Smooth muscle cell (in vitro differentiated cells): ENCODE results near the gene MRPL20. TPM values are rescaled to one million over a fixed set of nuclear protein-coding genes. Genes with fewer than 3 reads are reported as not detected.

ENCODE experiments used
- DNase-seq: peaks from one replicate; lab custom pipeline; 2025; ENCODE audit not compliant: unreplicated experiment; lab: John Stamatoyannopoulos, UW
- H2AFZ ChIP-seq: fragments of 200-600 bp; sonication (generic); 2 replicates; pipeline ENCODE4 v1.6.0; 2016; ENCODE audit warnings: antibody characterized with exemption, low read depth, mild to moderate bottlenecking
- H3F3A ChIP-seq: fragments of 200-600 bp; sonication (generic); 2 replicates; pipeline ENCODE4 v1.6.0; 2017; ENCODE audit warnings: antibody characterized with exemption, low read depth
- H3K27ac ChIP-seq: fragments of 200-600 bp; sonication (generic); 2 replicates; pipeline ENCODE4 v1.5.1; 2016; ENCODE audit warnings: low read depth, mild to moderate bottlenecking
- H3K27me3 ChIP-seq: fragments of 200-600 bp; sonication (generic); 2 replicates; pipeline ENCODE4 v1.6.1; 2016; ENCODE audit warnings: low read depth, mild to moderate bottlenecking
- H3K36me3 ChIP-seq: fragments of 200-600 bp; sonication (generic); 2 replicates; pipeline ENCODE4 v1.5.1; 2016; ENCODE audit warnings: low read depth
- H3K4me1 ChIP-seq: fragments of 200-600 bp; sonication (generic); 2 replicates; pipeline ENCODE4 v1.5.1; 2016; ENCODE audit warnings: low read depth
- H3K4me2 ChIP-seq: fragments of 200-600 bp; sonication (generic); 2 replicates; pipeline ENCODE4 v1.6.0; 2016; ENCODE audit warnings: mild to moderate bottlenecking
- H3K4me3 ChIP-seq: fragments of 200-600 bp; sonication (generic); 2 replicates; pipeline ENCODE4 v1.5.1; 2016; ENCODE audit warnings: mild to moderate bottlenecking
- H3K79me2 ChIP-seq: fragments of 200-600 bp; sonication (generic); 2 replicates; pipeline ENCODE4 v1.6.0; 2016; ENCODE audit warnings: low read depth, mild to moderate bottlenecking
- H3K9ac ChIP-seq: fragments of 200-600 bp; sonication (generic); 2 replicates; pipeline ENCODE4 v1.6.0; 2016; ENCODE audit warnings: low read depth
- H3K9me3 ChIP-seq: fragments of 200-600 bp; sonication (generic); replicated peaks from 2 replicates; pipeline ENCODE4 v1.5.1; 2016; ENCODE audit warnings: low read depth
- H4K20me1 ChIP-seq: fragments of 200-600 bp; sonication (generic); 2 replicates; pipeline ENCODE4 v1.6.0; 2016; ENCODE audit warnings: low read depth
- WGBS: methylation state at CpG from one replicate; pipeline ENCODE4 v1.1.7; 2016; ENCODE audit warnings: low lambda C conversion rate; 5-methylcytosine and 5-hydroxymethylcytosine counted together
- polyA plus RNA-seq: library from polyadenylated mRNA; unstranded; fragments of >200 nt; fragmentation: Nextera tagmentation; extraction: Ambion mirVana; gene quantifications from 2 replicates; pipeline ENCODE4 v1.2.1, GENCODE V29; 2016
- total RNA-seq: library from RNA; depleted of rRNA; stranded (reverse); fragments of >200 nt; gene quantifications from 2 replicates; pipeline ENCODE4 v1.2.3, GENCODE V29; 2014
- TF ChIP-seq, protein P1 (sequence below): fragments of 200-600 bp; sonication (generic); IDR thresholded peaks from 2 replicates; pipeline ENCODE4 v1.5.1; 2017; ENCODE audit warnings: borderline replicate concordance, mild to moderate bottlenecking, antibody characterized with exemption; ENCODE audit not compliant: insufficient read depth, poor library complexity, severe bottlenecking

Gene MRPL20
- total and polyA plus RNA-seq, 2 experiments from 2014 or later, result 99.6 to 147 TPM

DNA sequence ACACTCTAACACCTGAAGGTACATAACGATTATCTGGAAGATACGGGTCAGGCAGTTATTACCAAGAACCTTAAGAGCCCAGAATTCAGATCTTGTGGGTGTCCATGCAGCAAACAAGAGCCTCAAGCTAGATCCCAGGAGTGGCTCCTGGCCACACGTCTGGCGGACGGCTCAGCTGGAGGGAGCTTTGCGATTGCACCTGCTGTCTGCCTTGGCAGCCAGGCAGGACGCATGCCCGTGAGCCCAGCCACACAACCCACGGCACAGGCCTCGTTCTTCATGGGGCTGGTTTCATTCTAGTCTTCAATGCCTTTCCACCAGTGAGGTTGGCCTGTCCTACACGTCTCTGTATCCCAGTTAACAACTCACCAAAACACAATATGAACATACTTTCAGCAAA lies 13.7 kb downstream of the MRPL20 start:
- no peak overlapping the region for H3K4me2 ChIP-seq
- H3K4me1 ChIP-seq, result no peaks in the 10 kb centered on the region
- no peak overlapping the region for H3K27ac ChIP-seq
- H3K79me2 ChIP-seq, result peaks cover 64% of the 10 kb centered on the region
- H3K9me3 ChIP-seq, result no peaks in the 10 kb centered on the region
- no peaks in the 10 kb centered on the region for H3F3A ChIP-seq
- H3K4me3 ChIP-seq, result no peak overlapping the region
- H2AFZ ChIP-seq, result no peak overlapping the region
- 92% methylated on average over 11 of the region's 11 CpGs for WGBS
- no peak overlapping the region for H3K9ac ChIP-seq
- H4K20me1 ChIP-seq, result peaks cover 26% of the 10 kb centered on the region
- TF ChIP-seq, protein P1, sequence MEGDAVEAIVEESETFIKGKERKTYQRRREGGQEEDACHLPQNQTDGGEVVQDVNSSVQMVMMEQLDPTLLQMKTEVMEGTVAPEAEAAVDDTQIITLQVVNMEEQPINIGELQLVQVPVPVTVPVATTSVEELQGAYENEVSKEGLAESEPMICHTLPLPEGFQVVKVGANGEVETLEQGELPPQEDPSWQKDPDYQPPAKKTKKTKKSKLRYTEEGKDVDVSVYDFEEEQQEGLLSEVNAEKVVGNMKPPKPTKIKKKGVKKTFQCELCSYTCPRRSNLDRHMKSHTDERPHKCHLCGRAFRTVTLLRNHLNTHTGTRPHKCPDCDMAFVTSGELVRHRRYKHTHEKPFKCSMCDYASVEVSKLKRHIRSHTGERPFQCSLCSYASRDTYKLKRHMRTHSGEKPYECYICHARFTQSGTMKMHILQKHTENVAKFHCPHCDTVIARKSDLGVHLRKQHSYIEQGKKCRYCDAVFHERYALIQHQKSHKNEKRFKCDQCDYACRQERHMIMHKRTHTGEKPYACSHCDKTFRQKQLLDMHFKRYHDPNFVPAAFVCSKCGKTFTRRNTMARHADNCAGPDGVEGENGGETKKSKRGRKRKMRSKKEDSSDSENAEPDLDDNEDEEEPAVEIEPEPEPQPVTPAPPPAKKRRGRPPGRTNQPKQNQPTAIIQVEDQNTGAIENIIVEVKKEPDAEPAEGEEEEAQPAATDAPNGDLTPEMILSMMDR, result no peak
- peaks cover 27% of the 10 kb centered on the region for H3K36me3 ChIP-seq
- H3K27me3 ChIP-seq, result no peaks in the 10 kb centered on the region
- no peak for DNase-seq

GRCh38 chr1:1393014-1393413 lies 14.1 kb downstream of the MRPL20 start:
- H3K79me2 ChIP-seq, result peaks cover 60% of the 10 kb centered on the region

GRCh38 chr1:1391225-1391624 lies 15.9 kb downstream of the MRPL20 start:
- TF ChIP-seq, protein P1, result no peak
- Histone ChIP-seq H3K27ac (no peak overlapping the region), H3K36me3 (peaks cover 27% of the 10 kb centered on the region), H3K9me3 (no peaks in the 10 kb centered on the region), H3K27me3 (no peaks in the 10 kb centered on the region), H3F3A (no peaks in the 10 kb centered on the region), H3K4me1 (no peaks in the 10 kb centered on the region), H3K4me3 (no peak overlapping the region), H2AFZ (no peak overlapping the region), H3K9ac (no peak overlapping the region), H4K20me1 (peaks cover 26% of the 10 kb centered on the region), H3K4me2 (no peak overlapping the region), H3K79me2 (peaks cover 42% of the 10 kb centered on the region)
- DNase-seq, result no peak
- WGBS, result 98% methylated on average over 12 of the region's 12 CpGs

More at GRCh38 chr1:1393014-1393413, 14.1 kb downstream of the MRPL20 start:
- Histone ChIP-seq H3K4me1 (no peaks in the 10 kb centered on the region), H3K4me2 (no peak overlapping the region), H2AFZ (no peak overlapping the region), H3K27me3 (no peaks in the 10 kb centered on the region), H4K20me1 (peaks cover 26% of the 10 kb centered on the region), H3F3A (no peaks in the 10 kb centered on the region), H3K36me3 (peaks cover 27% of the 10 kb centered on the region), H3K9ac (no peak overlapping the region), H3K4me3 (no peak overlapping the region), H3K9me3 (no peaks in the 10 kb centered on the region), H3K27ac (no peak overlapping the region)
- DNase-seq, result no peak
- TF ChIP-seq, protein P1, result no peak
- WGBS, result 95% methylated on average over 4 of the region's 4 CpGs

DNA sequence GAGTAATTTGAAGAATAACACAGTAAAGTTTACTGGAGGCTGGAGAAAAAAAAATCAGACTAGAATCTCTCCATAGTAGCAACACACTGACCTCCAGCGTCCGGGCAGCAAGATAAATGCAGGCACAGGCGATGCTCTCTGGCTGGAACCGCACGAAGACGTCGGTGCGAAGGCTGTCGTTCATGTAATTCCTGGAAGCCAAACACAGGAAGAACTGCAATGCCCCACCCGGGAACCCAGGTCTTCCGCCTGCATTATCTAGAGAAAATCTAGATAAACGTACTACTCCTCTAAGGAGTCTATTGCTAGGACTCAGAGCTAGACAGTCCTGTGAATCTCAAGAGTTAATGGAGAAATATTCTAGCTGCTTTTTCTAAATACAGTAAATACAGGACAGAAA lies 16.4 kb downstream of the MRPL20 start:
- H3K4me2 ChIP-seq, result no peak overlapping the region

More for the DNA sequence above, 16.4 kb downstream of the MRPL20 start:
- no peaks in the 10 kb centered on the region for H3K9me3 ChIP-seq
- no peak overlapping the region for H3K4me3 ChIP-seq
- H3K27me3 ChIP-seq, result no peaks in the 10 kb centered on the region
- peaks cover 24% of the 10 kb centered on the region for H4K20me1 ChIP-seq
- H3K4me1 ChIP-seq, result no peaks in the 10 kb centered on the region
- H3K27ac ChIP-seq, result no peak overlapping the region
- WGBS, result 95% methylated on average over 12 of the region's 12 CpGs
- H2AFZ ChIP-seq, result no peak overlapping the region
- TF ChIP-seq, protein P1, result no peak
- no peaks in the 10 kb centered on the region for H3F3A ChIP-seq
- no peak for DNase-seq
- peaks cover 27% of the 10 kb centered on the region for H3K36me3 ChIP-seq
- H3K79me2 ChIP-seq, result peaks cover 37% of the 10 kb centered on the region
- H3K9ac ChIP-seq, result no peak overlapping the region
